Smooth muscle cell of the brain vasculature (primary cell): ENCODE results near the gene PPP1R13L.
"Not testable (repeated sequence)": the region's sequence is repeated elsewhere in the genome, so short reads cannot be mapped to it uniquely, and the experiment has no call there.

Experiments used
- DNase-seq: peaks from one replicate; pipeline ENCODE4 v3.0.0-alpha.2; 2012; ENCODE audit warnings: low read depth, low spot score

PPP1R13L gene

DNA sequence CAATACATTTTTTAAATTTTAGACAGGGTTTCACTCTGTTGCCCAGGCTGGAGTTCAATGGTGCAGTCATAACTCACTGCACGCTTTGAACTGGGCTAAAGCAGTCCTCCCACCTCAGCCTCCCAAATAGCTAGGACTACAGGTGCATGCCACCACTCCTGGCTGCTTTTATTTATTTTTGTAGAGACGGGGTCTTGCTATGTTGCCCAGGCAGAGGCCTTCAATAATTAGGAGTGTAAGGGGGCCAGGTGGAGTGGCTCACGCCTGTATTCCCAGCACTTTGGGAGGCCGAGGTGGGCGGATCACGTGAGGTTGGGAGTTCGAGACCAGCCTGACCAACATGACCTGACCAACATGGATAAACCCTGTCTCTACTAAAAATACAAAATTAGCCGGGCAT is 27.7 kb upstream of the PPP1R13L start:
- not testable (repeated sequence) for DNase-seq

DNA sequence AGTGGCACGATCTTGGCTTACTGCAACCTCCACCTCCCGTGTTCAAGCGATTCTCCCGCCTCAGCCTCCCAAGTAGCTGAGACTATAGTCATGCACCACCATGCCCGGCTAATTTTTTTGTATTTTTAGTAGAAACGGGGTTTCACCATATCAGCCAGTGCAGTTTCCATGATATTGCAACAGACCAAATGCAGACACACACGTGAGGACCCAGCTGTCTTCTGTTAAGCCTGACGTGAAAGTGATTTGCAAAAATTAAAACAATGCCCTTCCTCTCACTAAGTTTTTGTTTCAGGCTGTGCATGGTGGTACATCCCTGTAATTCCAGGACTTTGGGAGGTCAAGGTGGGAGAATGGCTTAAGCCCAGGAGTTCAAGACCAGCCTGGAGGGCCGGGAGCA is 26.1 kb upstream of the PPP1R13L start:
- DNase-seq, result not testable (repeated sequence)

DNA sequence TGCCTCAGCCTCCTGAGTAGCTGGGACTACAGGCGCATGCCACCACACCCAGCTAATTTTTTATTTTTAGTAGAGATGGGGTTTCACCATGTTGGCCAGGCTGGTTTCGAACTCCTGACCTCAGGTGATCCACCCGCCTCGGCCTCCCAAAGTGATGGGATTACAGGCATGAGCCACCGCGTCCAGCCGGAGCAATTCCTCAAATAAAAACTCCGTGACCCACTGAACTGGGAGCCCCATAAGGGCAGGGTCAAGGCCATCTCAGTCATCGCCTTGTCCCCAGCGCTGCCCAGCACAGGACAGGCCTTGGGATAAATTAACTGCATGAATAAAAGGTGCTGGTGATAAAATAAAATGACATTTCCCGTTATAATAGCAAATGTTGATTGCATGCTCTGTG is 25.0 kb upstream of the PPP1R13L start:
- DNase-seq, result not testable (repeated sequence)

DNA sequence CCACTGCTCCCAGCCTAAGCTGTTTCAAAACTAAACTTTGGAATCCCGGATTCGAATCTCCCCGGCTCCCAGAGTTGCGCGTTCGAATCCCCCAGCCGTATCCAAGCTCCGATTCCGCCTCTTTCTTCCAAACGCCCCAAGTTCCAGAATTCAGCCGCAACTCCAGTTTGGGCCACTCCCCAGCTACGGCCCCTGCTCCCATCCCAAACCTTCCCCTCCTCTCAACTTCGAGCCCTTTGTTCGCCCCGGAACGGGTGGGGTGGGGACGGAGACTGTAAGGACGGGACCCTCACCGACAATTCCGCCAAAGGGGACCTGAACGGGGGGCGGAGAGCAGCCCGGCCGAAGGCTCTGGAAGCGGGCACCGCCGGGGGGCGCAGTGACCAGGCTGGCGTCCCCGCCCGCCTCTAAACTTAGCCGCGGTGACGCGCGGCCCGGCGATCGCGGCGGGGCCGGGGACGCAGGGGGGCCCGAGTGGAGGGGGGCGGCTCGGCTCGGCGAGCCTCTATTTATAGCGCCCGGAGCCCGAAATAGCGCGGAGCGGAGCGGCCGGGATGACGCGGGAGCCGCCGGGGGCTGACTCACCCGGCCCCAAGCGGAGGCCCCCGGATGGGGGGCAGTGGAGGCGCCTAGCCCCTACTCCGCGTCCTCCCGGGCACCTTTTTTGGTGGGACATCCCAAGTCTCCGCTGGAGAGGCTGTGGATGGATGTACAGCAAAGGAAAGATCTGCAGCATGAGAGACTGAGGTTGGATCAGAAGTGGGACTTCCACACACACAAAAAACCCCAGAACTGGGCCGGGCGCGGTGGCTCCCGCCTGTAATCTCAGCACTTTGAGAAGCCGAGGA is 23.7 kb upstream of the PPP1R13L start:
- DNase-seq, result no peak

DNA sequence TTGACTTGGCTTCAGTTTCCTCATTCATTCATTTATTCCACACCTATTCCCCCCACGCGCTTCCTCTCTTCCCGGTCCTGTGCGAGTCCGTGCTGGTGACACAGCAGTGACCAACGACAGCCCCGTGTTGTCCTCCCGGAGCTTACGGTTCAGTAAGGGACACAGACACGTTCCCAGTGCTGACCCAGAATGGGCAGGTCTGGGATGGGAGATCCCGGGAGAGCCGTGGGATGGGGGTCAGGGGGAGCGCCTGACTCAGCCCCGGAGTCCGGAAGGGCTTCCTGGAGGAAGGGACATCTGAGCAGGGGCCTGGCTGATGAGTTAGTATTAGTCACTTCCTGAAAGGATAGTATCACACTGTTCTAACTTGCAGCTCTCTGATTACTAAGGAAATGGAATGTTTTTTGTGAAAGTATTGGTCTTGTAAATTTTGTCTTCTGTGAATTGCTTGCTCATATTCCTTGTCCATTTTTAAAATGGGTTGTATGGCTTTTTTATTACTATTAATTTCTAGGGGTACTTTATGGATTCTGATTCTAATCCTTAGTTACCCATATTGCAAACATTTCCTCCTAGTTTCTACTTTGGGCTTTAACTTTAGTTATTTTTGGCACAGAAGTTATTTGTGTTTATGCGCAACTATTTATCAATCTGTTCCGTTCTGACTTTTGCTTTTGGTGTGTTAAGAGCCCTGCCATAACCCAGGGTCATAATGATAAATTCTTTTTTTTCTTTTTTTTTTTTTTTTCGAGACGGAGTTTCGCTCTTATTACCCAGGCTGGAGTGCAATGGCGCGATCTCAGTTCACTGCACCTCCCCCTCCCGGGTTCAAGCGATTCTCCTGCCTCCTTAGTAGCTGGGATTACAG is 19.6 kb upstream of the PPP1R13L start:
- peak; percentile 57 for DNase-seq

GRCh38 chr19:45423589-45424190 is 18.8 kb upstream of the PPP1R13L start, which contains the start of gene ERCC1:
Gene ERCC1, minus strand, starts transcription at chr19:45423917. Its CDS starts 543 bp downstream, at chr19:45423374.
- DNase-seq, result peak; percentile 89

DNA sequence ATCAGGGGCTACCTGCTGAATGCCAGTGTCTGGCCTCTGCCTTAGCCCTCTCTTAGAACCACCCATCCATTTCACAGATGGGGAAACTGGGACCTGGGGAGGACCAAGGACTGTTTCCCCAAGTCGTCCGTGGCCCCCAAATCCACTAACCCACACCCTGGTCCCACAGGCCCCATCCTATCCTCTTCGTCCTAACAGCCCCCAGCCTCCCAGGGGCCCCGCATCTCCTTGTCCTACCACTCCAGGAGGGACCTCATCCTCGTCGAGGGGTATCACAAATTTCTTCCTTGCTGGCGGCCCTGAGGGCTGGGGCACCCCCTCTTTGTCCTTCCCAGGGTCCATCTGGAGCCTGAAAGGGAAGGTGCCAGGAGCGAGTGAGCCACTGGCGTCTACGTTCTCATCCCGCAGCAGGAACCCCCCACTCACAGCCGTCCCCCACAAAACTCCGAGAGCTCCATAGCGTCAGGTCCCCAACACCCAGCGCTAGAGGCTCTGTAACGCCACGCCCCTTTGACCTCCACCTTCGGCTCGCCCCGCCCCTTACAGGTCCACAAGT is 18.2 kb upstream of the PPP1R13L start:
- no peak for DNase-seq

DNA sequence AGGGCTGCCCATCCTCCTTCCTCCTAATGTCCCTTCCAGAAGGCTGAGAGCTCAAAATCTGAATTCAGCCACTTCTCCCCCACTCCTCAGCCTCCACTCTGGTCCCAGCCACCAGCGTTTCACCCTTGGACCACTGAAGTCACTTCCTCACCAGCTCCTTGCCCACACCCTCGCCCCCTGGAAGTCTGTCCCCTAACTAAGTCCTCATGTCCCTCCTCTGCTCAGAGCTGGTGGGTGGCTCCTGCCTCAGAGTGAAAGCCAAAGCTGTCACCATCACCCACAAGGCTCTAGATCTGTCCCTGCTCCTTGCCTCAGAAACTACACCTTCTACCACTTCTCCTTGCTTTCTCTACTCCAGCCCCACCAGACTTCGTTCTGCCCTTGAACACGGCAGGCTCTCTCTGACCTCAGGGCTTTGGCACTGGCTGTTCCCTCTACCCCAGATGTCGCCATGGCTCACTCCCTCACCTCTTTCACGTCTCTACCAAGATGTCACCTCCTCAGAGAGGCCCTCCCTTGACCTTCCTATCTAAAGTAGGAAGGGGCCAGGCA is 17.2 kb upstream of the PPP1R13L start:
- no peak for DNase-seq

DNA sequence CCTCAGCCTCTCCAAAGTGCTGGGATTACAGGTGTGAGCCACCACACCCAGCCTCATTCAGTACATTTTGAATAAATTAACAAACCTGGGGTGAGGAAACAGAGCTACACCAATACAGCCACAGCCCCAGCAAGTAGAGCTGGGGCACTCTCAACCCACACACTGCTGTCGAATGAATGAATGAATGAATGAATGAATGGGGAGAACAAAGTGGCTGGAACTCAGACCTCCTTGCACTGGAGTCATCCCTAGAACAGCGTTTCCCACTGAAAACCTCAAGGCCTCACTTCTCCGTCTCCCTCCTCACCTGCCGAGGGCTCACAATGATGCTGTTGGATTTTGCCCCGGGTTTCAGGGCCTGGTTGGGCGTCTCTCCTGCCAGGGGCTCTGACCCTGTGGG is 16.0 kb upstream of the PPP1R13L start:
- DNase-seq, result no peak

GRCh38 chr19:45420356-45420755 is 15.5 kb upstream of the PPP1R13L start:
- no peak for DNase-seq

GRCh38 chr19:45419895-45420294 is 15.0 kb upstream of the PPP1R13L start:
- DNase-seq, result no peak

DNA sequence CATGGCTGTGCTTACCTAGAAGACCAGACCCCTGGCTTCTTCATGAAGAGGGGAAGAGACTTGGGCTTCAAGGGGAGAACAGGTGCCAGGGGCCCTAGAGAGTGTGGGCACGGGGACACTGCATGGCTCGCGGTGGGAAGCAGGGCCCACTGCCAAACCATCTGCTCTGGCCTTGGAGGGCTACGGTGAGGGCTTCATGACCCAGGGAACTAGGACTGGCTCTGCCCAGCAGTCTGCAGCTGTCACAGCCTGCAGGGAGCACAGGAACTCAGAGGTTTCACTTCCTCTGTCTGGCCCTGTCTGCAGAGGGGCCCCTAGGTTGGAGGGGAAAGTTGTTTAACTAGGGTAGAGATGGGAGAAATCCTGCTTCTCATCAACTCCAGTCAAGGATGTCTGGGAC is 14.5 kb upstream of the PPP1R13L start:
- DNase-seq, result no peak

DNA sequence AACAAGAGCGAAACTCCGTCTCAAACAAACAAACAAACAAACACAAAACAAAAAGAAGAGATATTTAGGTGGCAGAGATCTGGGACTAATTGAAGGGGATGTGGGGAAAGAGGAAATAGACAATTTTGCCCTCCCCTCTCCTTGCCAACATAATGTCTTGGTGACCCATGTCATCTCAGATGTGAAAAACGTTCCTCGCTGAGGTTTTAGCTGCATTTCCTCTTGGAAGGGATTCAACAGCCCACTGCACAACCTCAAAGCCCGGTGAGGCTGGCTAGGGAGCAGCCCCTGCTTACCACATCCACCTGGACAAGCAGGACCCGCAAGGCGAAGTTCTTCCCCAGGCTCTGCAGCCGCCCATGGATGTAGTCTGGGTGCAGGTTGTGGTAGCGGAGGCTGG is 13.9 kb upstream of the PPP1R13L start:
- DNase-seq, result no peak

GRCh38 chr19:45417151-45417550 is 12.3 kb upstream of the PPP1R13L start:
- DNase-seq, result no peak

DNA sequence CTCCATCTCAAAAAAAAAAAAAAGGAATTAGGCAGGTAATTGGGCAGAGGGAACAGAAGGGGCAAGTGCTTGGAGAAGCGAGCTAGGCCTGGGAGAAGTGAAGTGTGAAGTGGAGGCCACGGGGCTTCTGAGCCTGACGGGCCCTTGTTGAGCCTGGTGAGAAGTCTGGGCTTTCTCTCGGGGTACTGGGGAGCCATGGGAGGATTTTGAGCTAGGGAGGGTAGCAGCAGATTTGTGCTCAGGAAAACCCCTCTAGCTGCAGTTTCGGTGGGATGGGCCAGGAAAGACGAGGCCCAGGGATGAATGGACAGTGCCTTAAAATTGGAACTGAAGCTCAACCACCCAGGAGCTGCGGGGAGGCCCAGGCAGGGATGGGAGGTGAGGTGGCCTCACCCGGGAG is 9.6 kb upstream of the PPP1R13L start:
- DNase-seq, result no peak

DNA sequence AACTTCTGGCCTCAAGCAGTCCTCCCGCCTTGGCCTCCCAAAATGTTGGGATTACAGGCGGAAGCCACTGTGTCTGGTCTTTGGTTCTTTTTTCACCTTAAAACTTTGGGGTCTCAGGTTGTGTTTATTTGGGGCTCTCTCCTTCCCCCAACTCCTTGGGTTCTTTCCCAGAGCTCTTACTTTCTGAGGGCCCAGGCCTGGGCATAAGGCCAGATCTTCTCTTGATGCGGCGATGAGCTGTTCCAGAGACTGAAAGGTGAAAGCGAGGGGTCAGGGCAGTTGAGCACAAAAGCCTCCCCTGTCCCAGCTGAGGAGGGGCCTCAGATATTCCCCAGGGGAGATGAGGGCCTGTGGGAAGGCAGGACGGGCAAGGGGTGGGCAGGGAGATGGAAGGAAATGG is 8.6 kb upstream of the PPP1R13L start:
- DNase-seq, result no peak

- DNase-seq, result not testable (repeated sequence)
Observed at GRCh38 chr19:45410330-45410729, 5.5 kb upstream of the PPP1R13L start.

GRCh38 chr19:45409557-45409920 is 4.7 kb upstream of the PPP1R13L start:
- DNase-seq, result no peak

DNA sequence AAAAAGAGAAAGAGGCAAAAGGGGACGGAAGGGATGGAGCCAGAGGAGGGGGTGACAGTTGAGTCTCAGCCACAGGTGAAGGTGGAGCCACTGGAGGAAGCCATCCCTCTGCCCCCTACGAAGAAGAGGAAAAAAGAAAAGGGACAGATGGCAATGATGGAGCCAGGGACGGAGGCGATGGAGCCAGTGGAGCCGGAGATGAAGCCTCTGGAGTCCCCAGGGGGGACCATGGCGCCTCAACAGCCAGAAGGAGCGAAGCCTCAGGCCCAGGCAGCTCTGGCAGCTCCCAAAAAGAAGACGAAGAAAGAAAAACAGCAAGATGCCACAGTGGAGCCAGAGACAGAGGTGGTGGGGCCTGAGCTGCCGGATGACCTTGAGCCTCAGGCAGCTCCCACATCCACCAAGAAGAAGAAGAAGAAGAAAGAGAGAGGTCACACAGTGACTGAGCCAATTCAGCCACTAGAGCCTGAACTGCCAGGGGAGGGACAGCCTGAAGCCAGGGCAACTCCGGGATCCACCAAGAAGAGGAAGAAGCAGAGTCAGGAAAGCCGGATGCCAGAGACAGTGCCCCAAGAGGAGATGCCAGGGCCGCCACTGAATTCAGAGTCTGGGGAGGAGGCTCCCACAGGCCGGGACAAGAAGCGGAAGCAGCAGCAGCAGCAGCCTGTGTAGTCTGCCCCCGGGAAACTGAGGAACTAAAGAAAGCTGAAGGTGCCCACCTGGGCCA is 4.1 kb upstream of the PPP1R13L start:
- no peak for DNase-seq

- no peak for DNase-seq
Observed at GRCh38 chr19:45408121-45408520, 3.3 kb upstream of the PPP1R13L start.

DNA sequence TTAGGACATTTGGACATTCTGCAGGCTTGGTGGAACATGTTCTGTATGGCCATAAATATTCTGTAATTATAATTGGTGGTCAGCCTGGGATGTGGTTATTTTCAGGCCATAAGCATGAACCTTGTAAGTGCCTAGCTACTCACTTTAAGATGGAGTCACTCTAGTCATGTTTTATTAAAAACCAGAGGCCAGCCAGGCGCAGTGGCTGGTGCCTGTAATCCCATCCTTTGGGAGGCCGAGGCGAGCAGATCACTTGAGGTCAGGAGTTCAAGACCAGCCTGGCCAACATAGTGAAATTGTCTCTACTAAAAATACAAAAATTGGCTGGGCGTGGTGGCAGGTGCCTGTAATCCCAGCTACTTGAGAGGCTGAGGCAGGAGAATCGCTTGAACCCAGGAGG is 2.7 kb upstream of the PPP1R13L start:
- not testable (repeated sequence) for DNase-seq
